ENCODE measurements around the gene ADAM33. TPM values are rescaled to one million over a fixed set of nuclear protein-coding genes. Genes with fewer than 3 reads are reported as not detected.

The ADAM33 gene, protein sequence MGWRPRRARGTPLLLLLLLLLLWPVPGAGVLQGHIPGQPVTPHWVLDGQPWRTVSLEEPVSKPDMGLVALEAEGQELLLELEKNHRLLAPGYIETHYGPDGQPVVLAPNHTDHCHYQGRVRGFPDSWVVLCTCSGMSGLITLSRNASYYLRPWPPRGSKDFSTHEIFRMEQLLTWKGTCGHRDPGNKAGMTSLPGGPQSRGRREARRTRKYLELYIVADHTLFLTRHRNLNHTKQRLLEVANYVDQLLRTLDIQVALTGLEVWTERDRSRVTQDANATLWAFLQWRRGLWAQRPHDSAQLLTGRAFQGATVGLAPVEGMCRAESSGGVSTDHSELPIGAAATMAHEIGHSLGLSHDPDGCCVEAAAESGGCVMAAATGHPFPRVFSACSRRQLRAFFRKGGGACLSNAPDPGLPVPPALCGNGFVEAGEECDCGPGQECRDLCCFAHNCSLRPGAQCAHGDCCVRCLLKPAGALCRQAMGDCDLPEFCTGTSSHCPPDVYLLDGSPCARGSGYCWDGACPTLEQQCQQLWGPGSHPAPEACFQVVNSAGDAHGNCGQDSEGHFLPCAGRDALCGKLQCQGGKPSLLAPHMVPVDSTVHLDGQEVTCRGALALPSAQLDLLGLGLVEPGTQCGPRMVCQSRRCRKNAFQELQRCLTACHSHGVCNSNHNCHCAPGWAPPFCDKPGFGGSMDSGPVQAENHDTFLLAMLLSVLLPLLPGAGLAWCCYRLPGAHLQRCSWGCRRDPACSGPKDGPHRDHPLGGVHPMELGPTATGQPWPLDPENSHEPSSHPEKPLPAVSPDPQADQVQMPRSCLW
- polyA plus RNA-seq (2013, experiment 1 of 2; ENCODE audit: insufficient read length), result 19.8 TPM
- 25.3 TPM for polyA plus RNA-seq (2013, experiment 2 of 2; ENCODE audit: insufficient read length)

DNA sequence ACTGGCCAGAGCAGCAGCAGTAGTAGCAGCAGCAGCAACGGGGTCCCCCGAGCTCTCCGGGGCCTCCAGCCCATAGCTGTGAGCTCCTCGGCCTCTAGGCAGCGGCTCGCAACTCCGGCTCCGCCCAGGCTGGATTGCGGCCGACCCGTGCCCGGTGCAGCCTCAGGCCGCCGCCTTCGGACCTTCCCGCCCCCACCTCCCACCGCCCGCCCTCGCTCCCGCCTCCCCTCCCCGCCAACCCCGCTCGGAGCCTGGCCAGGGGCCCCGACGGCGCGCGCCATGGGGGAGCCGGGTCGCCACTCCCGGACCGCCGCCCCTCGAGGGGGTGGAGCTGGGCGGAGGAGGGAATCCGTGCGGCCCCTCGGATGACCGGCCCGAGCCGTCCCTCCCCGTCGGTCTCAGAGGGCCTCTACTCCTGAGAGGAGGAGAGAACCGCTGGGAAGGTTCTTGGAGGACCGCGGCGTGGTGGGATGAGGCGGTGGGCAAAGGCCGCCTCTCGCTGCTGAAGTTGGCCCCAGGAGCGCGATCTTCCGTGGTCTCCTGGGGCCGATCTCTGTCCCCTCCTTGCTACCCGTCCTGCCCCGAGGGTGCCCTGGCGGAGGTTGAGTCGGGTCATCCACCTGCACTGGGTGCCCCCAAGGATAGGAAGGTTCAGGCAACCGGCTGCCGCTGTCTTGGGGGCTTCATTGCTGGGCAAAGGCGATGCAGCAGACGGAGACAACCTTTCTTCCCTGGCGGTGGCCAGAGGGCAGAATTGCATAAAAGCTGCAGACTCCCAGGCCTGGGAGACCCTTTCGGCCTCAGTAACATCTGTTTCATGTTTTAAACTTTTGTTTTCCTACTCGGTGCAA, at the start of gene ADAM33:
ADAM33 (minus strand) TSS at position 80 of the 851 bp plus-strand sequence; CDS start at position 74, 6 bp downstream.
- peak; percentile 14 for DNase-seq

DNA sequence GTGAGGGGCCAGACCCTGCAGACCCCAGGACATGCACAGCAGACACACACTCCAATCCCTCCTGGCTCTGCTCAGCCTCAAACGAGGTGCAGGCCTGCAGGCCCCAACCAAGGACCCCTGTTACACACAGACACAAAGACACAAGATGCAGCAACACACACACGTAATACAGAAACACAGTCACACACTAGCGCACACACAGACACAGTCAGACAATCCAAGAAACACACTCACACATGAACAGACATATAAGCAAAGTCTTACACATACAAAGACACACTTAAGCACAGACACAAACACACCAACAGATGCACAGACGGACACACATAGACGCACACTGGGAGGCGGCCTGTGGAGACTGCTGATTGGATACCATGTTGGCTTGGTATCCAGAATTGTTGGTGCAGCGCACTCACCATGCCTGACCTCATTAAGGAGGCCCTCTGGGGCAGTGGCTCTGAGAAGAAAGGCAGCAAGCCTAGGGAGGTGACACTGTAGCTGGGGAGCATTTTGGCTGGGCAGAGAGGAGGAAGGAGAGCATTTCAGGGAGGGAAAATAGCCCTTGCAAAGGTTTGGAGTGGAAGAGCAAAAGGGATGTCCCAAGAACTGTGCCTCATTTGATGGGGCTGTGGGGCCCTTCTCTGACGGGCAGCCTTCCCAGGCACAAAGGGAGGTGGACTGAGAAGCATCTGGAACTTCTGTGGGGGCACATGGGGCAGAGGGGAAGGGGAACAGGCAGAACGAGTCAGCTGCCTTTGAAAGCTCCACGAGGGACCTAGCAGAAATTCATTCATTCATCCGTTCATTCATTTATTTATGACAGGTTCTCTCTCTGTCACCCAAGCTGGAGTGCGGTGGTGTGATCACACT, 49.2 kb upstream of the ADAM33 start:
- DNase-seq, result no peak

DNA sequence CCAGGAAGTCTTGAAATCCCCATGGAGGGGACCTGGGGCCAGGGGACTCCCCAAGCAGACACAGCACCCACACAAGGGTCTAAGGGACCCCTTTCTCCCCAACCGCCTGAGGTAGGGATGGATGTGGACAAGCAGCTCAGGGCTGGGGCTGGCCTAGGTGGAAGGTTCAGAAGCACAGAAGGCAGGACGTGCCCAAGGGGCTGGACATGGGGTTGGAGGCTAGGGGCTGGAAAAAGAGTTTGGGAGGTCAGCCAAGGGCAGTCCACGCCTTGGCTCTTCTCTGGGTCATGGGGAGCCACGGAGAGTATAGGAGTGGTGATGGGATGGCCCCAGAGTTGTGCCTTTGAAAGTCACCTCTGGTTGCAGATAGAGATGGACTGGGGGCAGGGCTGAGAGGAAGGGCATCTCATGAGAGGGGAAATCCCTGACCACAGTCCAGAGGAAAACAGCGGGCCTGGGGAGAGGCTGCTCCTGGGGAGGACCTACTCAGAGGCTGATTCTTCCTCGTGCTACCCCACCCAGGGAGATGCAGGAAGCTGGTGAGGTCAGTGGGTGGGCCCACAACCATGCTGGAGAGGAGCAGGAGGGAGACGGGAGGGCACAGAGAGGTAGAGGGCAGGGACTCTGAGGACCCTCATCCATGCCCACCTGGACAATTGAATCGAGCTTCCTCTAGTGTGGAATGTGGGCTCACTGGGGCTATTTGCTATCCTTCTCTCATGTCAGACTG, 48.2 kb upstream of the ADAM33 start:
- DNase-seq, result no peak

DNA sequence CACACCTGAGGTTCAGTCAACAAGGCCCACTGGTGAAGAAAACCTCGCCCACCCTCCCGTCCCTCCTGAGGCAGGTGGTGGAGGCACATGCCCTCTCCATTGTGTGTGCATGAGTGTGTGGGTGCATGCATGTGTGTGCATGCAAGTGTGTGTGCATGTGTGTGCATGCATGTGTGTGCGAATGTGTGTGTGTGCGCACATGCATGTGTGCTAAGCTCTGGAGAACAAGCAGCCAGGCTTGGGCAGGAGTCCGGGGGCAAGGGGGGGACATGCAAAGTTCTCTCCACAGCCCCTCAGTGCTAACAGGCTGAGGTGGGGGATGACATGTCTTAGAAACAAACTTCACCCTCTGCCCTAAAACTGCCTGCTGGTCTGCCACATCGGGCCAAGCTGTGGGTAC, 47.6 kb upstream of the ADAM33 start:
- no peak for DNase-seq

DNA sequence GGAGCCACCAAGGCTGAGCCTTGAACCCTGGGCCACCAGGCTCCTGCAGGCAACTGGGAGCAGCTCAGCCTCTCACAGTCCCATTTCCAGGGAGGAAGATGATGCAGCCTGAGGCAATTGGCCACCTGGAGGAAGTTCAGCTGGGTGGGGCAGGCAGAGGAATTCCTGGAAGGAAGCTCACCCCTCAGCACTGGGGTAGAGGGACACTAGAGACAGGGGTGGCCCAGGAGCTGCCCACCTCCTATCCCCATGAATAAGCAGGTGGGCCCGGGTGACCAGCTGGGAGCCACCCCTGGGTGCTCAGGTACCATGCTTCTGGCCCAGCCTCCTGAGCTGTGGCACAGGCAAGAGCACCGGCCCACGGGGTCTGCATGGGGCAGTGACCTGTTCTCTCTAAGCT, 47.1 kb upstream of the ADAM33 start:
- DNase-seq, result no peak

DNA sequence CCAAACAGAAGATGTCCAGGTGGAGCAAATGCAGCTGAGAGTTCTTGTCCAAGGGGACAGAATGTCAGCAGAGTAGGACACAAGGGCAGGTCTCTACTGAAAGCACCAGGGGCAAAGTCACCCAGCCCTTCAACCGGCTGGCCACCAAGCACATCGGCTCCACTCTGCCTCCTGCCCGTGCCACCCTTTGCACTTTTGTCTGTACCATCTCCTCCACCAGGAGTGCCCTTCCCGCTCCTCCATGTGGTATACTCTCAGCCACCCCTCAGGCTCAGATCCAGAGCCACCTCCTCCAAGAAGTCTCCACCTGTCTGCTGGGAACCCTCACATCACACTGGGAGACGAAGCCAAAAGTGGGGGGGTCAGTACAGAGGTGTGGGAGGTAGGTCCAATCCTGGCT, 46.5 kb upstream of the ADAM33 start:
- DNase-seq, result no peak

DNA sequence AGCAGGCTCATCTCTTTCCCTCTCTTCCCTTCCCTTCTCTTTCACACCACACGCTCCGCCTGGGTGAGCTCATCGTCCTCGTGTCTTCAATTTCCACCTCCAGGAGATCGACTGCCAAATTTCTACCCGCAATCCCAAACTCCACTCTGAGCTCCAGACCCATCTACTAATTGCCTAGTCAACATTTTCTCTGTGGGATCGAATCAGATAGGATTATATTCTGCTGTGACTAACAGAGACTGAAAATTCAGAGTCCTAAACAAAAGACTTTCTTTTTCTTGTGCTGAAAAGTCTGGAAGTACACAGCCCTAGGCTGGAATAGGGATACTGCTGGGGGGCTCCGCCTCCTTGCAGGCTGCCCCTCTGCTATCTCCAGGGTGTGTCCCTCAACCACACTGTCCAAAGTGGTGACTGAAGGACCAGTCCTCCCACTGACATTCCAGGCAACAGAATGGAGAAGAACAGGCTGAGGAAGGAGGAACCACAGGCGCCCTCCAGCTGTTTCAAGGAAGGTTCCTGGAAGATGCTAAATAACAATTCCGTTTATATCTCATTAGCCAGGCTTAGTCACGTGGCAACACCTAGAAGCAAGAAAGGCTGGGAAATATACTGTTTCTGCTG, 45.7 kb upstream of the ADAM33 start:
- peak; percentile 37 for DNase-seq

DNA sequence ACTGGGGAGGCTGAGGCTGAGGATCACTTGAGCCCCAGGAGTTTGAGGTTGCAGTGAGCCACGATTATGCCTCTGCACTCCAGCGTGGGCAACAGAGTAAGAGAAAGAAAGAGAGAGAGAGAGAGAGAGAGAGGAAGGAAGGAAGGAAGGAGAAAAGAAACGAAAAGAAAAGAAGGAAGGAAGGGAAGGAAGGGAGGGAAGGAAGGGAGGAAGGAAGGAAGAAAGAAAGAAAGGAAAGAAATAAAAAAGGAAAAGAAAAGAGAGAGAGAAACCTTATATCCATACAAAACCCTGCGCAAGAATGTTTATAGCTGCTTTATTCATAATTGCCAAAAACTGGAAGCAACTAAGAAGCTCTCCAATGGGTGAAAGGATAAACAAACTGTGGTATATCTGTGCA, 42.5 kb upstream of the ADAM33 start:
- DNase-seq, result no peak

DNA sequence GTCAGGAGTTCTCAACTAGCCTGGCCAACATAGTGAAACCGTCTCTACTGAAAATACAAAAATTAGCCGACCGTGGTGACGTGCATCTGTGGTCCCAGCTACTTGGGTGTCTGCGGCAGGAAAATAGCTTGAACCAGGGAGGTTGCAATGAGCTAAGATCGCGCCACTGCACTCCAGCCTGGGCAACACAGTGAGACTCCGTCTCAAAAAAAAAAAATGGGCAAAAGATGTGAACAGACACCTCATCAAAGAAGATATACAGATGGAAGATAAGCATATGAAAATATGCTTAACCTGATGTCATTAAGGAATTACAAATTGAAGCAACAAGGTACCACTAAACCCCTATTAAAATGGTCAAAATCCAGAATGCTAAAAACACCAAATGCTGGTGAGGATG, 41.5 kb upstream of the ADAM33 start:
- no peak for DNase-seq

DNA sequence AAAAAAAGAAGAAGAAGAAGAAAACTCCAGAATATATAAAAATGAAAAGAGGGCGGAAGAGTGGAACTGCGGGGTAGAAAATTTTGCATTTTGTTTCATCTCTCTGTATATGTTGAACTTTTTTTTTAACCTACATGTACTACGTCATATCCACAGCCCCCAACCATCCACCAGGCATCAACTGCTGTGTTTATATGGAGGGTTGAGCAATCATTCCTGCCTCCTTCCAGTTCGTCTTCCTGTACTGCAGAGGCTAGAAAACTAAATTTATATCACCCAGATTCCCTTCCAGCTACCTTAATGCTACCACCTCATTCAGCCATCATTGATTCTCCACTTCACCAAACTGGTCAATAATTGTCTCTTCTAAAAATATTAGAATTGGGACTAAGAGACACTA, 40.1 kb upstream of the ADAM33 start:
- DNase-seq, result no peak

DNA sequence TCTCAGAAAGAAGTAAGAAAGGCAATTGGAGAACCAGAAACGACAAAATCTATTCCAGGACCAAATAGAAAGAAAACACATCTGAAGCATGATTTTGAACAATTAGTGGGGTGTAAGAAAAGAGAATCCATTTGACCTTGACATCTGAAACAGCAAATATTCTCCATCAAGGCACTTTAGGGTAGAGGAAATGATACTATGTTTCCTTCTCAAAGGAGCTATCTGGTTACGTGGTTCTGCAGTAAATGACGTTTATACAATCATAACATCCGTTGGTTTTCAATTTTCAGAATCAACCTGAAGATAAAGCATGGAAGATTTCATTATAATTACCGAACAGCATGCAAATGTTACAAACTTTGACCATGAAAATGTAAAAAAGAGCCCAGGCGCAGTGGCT, 38.8 kb upstream of the ADAM33 start:
- no peak for DNase-seq

DNA sequence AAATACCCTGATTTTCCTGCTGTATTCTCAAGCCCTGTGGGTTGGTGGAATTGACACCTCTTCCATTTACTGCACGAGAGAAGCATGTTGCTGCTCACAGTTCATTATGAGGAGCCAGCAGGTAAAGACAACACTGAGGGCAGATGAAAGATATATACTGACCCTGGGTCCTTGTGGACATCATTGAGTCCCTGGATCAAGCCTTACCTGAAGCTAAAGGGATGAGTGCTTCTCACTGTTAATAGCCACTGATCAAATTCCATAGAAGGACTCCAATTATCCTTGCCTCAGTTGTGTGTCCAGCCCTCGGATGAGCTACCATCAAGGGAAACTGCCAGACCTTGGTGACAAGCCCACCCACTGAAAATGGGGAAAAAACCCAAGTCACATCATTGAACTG, 38.3 kb upstream of the ADAM33 start:
- DNase-seq, result no peak

DNA sequence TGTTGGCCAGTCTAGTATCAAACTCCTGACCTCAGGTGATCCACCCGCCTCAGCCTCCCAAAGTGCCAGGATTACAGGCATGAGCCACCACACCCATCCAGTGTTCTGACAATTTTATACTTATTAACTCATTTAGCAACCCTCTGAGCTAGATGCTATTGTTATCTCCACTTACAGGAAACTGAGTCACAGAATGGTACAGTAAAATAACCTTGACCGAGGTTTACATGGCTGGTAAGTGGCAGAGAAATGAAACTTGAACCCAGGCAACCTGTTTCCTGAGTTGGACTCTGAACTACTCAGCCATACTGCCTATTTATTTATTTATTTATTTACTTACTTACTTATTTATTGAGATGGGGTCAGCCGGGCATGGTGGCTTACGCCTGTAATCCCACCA, 37.2 kb upstream of the ADAM33 start:
- no peak for DNase-seq

DNA sequence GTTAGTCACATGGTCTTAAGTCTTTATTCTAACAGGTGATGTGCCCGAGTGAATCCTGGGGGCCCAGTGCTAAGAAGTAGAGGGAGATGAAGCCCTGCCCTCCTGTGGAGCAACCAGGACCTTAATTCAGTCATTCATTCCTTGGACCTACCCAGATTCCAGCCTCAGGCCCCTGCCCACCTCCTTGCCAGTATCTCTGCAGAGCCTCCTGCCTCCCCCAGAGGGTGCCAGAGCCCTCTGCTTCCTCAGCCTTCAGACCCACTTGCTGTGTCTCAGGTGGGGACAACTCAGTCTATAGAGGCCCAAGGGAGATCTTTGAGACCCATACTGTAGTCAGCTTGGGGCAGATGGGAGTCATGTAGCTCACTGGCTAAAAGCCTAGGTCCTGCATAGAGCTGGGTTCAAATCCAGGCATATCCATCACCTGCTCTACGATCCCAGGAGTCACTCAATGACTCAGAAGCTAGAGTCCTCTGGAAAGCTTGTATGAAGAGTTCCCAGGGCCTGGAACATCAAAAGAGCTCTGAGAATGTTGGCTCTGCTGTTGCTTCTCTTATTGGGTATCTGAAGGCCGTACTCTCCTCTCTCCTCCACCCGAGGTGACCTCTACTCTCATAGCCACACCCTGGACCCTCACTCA, 34.5 kb upstream of the ADAM33 start:
- DNase-seq, result peak; percentile 42

DNA sequence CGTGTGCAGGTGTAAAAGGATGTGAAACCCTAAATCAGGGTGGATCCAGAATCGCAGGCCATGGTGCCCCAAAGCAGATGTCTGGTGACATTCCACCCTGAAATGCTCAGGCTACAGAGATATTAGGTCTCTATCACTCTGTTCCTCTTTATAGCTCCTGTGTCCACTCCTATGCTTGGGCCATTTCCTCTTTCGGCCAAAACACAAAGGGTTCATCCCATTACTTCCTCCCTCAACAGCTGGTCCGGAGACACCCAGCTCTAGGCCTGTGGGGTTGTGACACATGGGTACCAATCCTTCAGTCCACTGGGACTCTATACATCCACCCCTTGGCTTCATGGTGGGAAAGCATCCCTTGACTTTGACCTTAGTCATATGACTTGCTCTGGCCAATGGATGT, 32.3 kb upstream of the ADAM33 start:
- no peak for DNase-seq

DNA sequence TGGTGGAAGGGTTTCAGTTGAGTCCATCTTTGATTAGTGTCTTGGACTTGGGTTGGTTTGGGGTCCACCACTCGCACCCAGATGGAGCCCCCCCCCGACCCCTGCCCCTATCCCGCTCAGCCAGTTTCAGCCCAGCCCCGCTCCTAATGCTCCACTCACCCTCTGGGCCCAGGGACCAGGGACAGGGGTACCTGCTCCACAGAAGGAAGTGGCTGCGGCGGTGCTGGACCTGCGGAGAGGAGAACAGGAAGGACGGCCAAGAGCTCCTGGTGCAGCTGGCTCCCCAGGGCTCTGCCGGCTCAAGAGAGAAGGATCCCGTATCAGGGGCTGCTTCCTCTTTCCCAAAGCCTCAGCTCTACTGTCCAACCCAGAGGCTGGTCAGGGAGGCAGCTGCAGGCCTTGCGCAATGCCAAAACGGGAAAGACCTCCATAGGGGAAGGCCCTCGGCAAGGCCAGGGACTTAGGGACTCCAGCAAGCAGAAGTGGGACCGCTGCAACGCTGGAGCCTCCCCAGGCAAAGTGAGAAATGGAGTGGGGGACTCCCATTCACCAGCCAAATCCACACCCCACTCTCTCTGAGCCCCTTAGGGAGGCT, 30.6 kb upstream of the ADAM33 start, which contains the start of gene SIGLEC1:
SIGLEC1 (minus strand) TSS at position 322 of the 595 bp plus-strand sequence. CDS start 5,472 bp downstream, outside the sequence.
- DNase-seq, result no peak

DNA sequence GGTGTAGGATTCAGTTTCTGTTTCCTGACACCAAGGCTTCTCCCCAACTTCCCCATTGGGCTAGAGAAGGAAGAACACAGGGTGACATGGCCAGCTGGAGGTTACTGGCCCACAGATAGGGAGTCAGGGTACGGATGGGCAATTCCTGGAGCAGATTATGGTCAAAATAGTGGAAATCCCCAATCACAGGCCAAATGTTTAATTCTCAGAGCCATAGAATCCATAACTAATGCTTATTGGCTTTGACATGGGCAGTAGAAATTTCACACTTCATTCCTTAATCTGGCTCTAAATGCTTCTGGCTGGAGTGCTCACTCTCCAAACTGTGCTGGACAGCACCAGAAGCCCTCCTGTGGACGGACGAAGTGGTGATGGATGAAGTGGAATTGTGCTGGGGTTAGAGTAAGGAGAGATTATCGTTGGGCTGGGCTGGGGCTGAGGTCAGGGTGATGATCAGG, 29.7 kb upstream of the ADAM33 start:
- no peak for DNase-seq

DNA sequence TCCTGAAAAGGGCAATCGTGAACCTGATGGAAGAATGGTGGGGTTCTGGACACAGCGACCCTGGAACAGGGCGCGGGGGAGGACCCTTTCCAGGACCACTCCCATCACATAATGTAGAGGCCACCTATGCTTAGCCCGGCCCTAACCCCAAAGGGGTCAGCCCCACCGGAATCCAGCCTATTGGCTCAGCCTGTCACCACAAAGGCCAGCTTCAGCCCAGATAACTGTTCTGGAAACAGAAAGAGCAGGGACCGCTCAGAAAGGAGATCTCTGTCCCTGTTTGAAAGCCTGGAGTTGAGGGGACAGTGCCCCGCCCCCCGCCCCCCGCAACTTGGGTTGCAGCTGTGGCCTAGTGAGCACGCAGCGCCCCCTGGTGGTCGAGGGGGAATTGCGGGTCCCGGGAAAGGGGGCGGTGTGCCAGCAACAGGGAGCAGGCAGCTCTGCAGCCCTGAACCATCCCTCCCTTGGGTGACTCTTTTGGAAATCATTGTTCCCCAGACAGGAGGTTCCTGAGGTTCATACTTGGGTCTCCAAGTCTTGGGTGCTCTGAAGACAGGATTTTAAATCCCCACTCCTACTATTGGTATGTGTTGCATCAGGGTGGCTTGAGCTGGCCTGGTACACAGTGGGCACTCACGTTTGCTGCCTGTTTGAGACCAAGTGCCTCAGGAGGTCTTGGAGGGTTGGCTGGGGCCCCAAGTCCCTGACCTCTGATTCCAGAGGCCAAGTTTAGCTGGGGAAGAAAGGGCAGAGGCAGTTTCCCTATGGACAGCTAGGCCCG, 29.1 kb upstream of the ADAM33 start:
- DNase-seq, result peak; percentile 41

All from fibroblast of skin of back (primary cell).